ENCODE results near the gene RNF166. TPM values are rescaled to one million over a fixed set of nuclear protein-coding genes. Genes with fewer than 3 reads are reported as not detected.

Gene RNF166
- total RNA-seq, 1 donor from 2014 or later, result 31.3 TPM

DNA sequence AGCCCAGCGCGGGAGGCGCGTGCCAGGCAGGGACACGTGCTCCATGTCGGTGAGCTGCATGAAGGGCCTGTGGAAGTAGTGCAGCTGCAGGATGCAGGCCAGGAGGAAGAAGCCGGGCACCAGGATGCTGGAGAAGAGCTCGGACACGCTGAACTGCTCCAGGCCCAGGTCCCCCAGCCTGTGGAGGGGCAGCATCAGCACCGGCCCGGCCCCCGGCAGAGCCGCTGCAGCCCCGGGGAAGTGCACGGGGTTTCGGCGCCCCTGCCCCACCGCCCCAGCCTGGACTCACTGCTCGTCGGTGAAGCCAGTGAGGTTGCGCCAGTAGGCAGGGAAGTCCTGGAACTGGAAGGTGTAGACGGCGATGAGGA is 28.1 kb upstream of the RNF166 start:
- Mint-ChIP-seq H3K27me3 (ENCODE audit: low read depth) (no peaks in the 10 kb centered on the region), H3K4me3 (no peak overlapping the region), H3K4me1 (no peaks in the 10 kb centered on the region), H3K9me3 (no peaks in the 10 kb centered on the region), H3K36me3 (ENCODE audit: low read depth) (no peaks in the 10 kb centered on the region), H3K27ac (ENCODE audit: unreplicated experiment) (no peak overlapping the region)
- TF ChIP-seq, protein P1, sequence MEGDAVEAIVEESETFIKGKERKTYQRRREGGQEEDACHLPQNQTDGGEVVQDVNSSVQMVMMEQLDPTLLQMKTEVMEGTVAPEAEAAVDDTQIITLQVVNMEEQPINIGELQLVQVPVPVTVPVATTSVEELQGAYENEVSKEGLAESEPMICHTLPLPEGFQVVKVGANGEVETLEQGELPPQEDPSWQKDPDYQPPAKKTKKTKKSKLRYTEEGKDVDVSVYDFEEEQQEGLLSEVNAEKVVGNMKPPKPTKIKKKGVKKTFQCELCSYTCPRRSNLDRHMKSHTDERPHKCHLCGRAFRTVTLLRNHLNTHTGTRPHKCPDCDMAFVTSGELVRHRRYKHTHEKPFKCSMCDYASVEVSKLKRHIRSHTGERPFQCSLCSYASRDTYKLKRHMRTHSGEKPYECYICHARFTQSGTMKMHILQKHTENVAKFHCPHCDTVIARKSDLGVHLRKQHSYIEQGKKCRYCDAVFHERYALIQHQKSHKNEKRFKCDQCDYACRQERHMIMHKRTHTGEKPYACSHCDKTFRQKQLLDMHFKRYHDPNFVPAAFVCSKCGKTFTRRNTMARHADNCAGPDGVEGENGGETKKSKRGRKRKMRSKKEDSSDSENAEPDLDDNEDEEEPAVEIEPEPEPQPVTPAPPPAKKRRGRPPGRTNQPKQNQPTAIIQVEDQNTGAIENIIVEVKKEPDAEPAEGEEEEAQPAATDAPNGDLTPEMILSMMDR (conservative IDR thresholded peaks at IDR 0.05), result no peak
- DNase-seq (ENCODE audit: low read depth, low spot score), result no peak

- no peak for DNase-seq (ENCODE audit: low read depth, low spot score)
- no peak overlapping the region for H3K27ac Mint-ChIP-seq (ENCODE audit: unreplicated experiment)
- TF ChIP-seq, protein P1 (conservative IDR thresholded peaks at IDR 0.05), result no peak
- no peaks in the 10 kb centered on the region for H3K36me3 Mint-ChIP-seq (ENCODE audit: low read depth)
- H3K27me3 Mint-ChIP-seq (ENCODE audit: low read depth), result no peaks in the 10 kb centered on the region
- no peak overlapping the region for H3K4me3 Mint-ChIP-seq
- no peaks in the 10 kb centered on the region for H3K9me3 Mint-ChIP-seq
- H3K4me1 Mint-ChIP-seq, result no peaks in the 10 kb centered on the region
Measured at GRCh38 chr16:88733630-88734360, 27.6 kb upstream of the RNF166 start.

GRCh38 chr16:88732961-88733294 is 26.7 kb upstream of the RNF166 start:
- H3K4me1 Mint-ChIP-seq, result no peaks in the 10 kb centered on the region
- no peak overlapping the region for H3K27ac Mint-ChIP-seq (ENCODE audit: unreplicated experiment)
- TF ChIP-seq, protein P1 (conservative IDR thresholded peaks at IDR 0.05), result no peak
- no peak overlapping the region for H3K4me3 Mint-ChIP-seq
- no peaks in the 10 kb centered on the region for H3K27me3 Mint-ChIP-seq (ENCODE audit: low read depth)
- H3K9me3 Mint-ChIP-seq, result no peaks in the 10 kb centered on the region
- H3K36me3 Mint-ChIP-seq (ENCODE audit: low read depth), result no peaks in the 10 kb centered on the region
- no peak for DNase-seq (ENCODE audit: low read depth, low spot score)

GRCh38 chr16:88732172-88732960 is 26.2 kb upstream of the RNF166 start:
- H3K36me3 Mint-ChIP-seq (ENCODE audit: low read depth), result no peaks in the 10 kb centered on the region
- no peak for DNase-seq (ENCODE audit: low read depth, low spot score)
- H3K27ac Mint-ChIP-seq (ENCODE audit: unreplicated experiment), result no peak overlapping the region
- no peak overlapping the region for H3K4me3 Mint-ChIP-seq
- no peaks in the 10 kb centered on the region for H3K9me3 Mint-ChIP-seq
- no peaks in the 10 kb centered on the region for H3K27me3 Mint-ChIP-seq (ENCODE audit: low read depth)
- TF ChIP-seq, protein P1 (conservative IDR thresholded peaks at IDR 0.05), result no peak
- H3K4me1 Mint-ChIP-seq, result no peaks in the 10 kb centered on the region

DNA sequence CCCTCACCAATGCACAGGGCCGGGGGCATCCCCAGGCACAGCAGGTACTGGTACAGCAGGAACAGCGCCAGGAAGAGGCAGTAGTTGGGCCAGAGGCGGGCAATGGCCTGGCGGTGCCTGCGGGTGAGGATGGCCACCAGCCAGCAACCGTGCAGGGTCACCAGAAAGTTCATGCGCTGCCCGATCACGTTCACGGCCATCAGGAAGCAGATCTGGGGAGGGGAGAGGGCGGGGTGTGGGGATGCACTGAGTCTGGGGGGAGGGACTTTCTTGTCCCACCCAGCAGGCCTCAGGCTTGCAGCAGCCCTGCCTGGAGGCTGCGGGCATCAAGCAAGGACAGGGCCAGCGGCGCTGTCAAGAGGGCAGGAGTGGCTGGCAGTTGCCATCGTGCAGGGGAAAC is 25.5 kb upstream of the RNF166 start:
- no peak for DNase-seq (ENCODE audit: low read depth, low spot score)
- Mint-ChIP-seq H3K9me3 (no peaks in the 10 kb centered on the region), H3K4me3 (no peak overlapping the region), H3K27ac (ENCODE audit: unreplicated experiment) (no peak overlapping the region), H3K27me3 (ENCODE audit: low read depth) (no peaks in the 10 kb centered on the region), H3K4me1 (no peaks in the 10 kb centered on the region), H3K36me3 (ENCODE audit: low read depth) (no peaks in the 10 kb centered on the region)
- TF ChIP-seq, protein P1 (conservative IDR thresholded peaks at IDR 0.05), result no peak
